ENCODE data around the gene EPHA3. TPM values are rescaled to one million over a fixed set of nuclear protein-coding genes. Genes with fewer than 3 reads are reported as not detected.

EPHA3 gene
- total RNA-seq, 1 donor: 10.9 TPM

DNA sequence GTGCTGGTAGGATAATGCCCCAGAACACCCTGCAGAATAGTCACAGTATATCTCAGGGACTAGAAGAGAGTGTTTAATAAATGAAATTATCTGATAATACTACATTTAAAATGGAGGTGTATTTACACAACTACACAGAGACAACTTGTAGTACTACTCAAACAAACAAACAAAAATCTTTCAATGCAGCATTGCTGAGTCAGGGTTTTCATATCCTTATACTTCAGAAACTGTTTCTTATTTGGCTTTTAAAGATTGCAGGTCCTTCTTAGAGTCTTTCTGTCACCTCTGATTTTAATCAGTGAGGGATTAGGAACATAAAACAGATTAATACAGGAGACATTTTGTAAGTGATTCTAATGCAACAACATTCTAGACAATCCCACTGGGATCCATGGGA, 57.4 kb downstream of the EPHA3 start:
- Histone ChIP-seq H3K27me3 (ENCODE audit: insufficient read depth, low read length) (no peaks in the 10 kb centered on the region), H4K20me1 (ENCODE audit: insufficient read depth, low read length) (no peaks in the 10 kb centered on the region), H3K27ac (ENCODE audit: low read depth, low read length) (no peak overlapping the region), H2AFZ (ENCODE audit: low read length) (no peak overlapping the region), H3K4me1 (ENCODE audit: insufficient read depth, low read length) (no peaks in the 10 kb centered on the region), H3K4me3 (ENCODE audit: insufficient read depth, low read length) (no peak overlapping the region), H3K4me2 (ENCODE audit: insufficient read depth, low read length) (no peak overlapping the region), H3K9me3 (ENCODE audit: low read depth, low read length) (no peaks in the 10 kb centered on the region), H3K36me3 (ENCODE audit: insufficient read depth, low read length) (no peaks in the 10 kb centered on the region), H3K79me2 (ENCODE audit: insufficient read depth, low read length) (no peaks in the 10 kb centered on the region)
- TF ChIP-seq, protein P1, sequence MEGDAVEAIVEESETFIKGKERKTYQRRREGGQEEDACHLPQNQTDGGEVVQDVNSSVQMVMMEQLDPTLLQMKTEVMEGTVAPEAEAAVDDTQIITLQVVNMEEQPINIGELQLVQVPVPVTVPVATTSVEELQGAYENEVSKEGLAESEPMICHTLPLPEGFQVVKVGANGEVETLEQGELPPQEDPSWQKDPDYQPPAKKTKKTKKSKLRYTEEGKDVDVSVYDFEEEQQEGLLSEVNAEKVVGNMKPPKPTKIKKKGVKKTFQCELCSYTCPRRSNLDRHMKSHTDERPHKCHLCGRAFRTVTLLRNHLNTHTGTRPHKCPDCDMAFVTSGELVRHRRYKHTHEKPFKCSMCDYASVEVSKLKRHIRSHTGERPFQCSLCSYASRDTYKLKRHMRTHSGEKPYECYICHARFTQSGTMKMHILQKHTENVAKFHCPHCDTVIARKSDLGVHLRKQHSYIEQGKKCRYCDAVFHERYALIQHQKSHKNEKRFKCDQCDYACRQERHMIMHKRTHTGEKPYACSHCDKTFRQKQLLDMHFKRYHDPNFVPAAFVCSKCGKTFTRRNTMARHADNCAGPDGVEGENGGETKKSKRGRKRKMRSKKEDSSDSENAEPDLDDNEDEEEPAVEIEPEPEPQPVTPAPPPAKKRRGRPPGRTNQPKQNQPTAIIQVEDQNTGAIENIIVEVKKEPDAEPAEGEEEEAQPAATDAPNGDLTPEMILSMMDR (IDR thresholded peaks at IDR 0.05; ENCODE audit: extremely low read depth, low read depth, low read length): no peak
- DNase-seq (ENCODE audit: insufficient read length, low spot score, missing footprints): no peak

DNA sequence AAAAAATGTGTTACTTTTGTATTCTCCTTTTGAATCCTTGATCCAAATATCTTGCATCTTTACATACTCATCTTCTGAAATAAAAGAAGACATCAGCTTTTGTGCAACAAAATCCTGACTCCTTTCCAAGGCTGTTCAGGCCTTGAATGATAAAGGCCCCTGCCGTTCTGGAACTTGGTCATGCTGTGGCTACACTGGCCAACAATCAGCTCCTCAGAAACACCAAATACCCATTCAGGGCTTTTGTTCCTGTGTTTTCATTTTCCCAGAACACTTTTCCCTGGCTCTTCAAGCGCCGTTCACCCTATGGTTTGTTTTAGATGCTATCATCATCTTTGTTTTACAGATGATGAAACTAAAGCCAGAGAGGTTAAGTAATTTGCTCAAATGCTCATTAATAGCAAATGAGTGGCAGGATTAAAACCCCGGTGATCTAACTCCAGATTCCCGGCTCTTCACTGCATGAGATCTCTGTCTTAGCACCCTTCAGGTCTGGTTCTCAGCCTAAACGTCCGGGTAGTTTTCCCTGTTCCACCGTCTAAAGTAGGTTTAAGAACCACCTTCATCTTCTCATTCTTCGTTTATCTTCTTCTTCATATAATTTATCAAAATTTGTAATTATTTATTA, 58.3 kb downstream of the EPHA3 start:
- H3K4me3 ChIP-seq (ENCODE audit: insufficient read depth, low read length): no peak overlapping the region
- DNase-seq (ENCODE audit: insufficient read length, low spot score, missing footprints): peak; percentile 35
- H3K9me3 ChIP-seq (ENCODE audit: low read depth, low read length): no peaks in the 10 kb centered on the region
- H2AFZ ChIP-seq (ENCODE audit: low read length): no peak overlapping the region
- TF ChIP-seq, protein P1 (IDR thresholded peaks at IDR 0.05; ENCODE audit: extremely low read depth, low read depth, low read length): no peak
- H3K79me2 ChIP-seq (ENCODE audit: insufficient read depth, low read length): no peaks in the 10 kb centered on the region
- H3K27ac ChIP-seq (ENCODE audit: low read depth, low read length): no peak overlapping the region
- no peaks in the 10 kb centered on the region for H4K20me1 ChIP-seq (ENCODE audit: insufficient read depth, low read length)
- H3K27me3 ChIP-seq (ENCODE audit: insufficient read depth, low read length): no peaks in the 10 kb centered on the region
- no peaks in the 10 kb centered on the region for H3K4me1 ChIP-seq (ENCODE audit: insufficient read depth, low read length)
- H3K36me3 ChIP-seq (ENCODE audit: insufficient read depth, low read length): no peaks in the 10 kb centered on the region
- H3K4me2 ChIP-seq (ENCODE audit: insufficient read depth, low read length): no peak overlapping the region

DNA sequence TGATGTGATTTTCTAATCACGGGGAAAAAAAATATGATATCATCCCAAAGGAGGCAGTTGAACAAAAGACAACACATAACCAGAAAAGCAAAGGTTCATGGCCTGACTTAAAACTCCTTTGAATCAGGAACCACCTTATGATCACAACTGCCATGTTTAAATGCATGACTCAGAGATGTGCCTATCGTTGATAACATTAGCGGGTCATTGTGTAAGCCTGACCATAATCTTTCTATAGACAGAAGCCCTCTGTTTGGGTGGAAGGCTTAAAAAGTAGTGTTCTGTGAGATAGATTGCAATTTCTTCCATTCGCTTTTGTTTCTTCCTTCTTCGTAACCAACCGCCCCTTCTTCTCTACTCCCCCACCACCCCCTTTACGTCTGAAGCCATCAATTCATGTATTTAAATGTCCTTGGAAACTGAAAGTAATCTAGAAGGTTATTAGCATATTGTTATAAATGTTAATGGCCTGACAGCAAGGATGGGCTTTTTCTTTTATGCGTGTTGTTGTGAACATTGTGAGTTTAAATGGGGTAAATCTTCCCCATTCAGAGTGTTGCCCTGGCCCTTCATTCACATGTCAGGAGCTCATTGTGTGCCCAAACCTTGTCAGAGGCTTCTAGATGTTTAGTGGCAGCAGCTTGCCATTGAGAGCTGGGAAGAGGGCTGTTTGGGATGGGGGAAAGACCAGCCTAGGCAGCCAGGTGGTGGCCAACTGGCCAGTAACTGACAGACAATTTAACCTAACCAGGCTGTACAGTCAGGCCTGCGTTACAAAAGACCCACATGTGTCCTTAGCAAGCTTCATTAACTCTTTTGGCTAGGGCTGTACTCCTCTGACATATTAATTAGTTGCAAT, 64.5 kb downstream of the EPHA3 start:
- Histone ChIP-seq H3K79me2 (ENCODE audit: insufficient read depth, low read length) (no peaks in the 10 kb centered on the region), H3K4me2 (ENCODE audit: insufficient read depth, low read length) (no peak overlapping the region)

More for the DNA sequence above, 64.5 kb downstream of the EPHA3 start:
- no peaks in the 10 kb centered on the region for H3K36me3 ChIP-seq (ENCODE audit: insufficient read depth, low read length)
- H2AFZ ChIP-seq (ENCODE audit: low read length): no peak overlapping the region
- no peak overlapping the region for H3K4me3 ChIP-seq (ENCODE audit: insufficient read depth, low read length)
- H3K4me1 ChIP-seq (ENCODE audit: insufficient read depth, low read length): no peaks in the 10 kb centered on the region
- H3K27ac ChIP-seq (ENCODE audit: low read depth, low read length): no peak overlapping the region
- no peaks in the 10 kb centered on the region for H3K9me3 ChIP-seq (ENCODE audit: low read depth, low read length)
- no peaks in the 10 kb centered on the region for H4K20me1 ChIP-seq (ENCODE audit: insufficient read depth, low read length)
- H3K27me3 ChIP-seq (ENCODE audit: insufficient read depth, low read length): no peaks in the 10 kb centered on the region
- TF ChIP-seq, protein P1 (IDR thresholded peaks at IDR 0.05; ENCODE audit: extremely low read depth, low read depth, low read length): no peak
- no peak for DNase-seq (ENCODE audit: insufficient read length, low spot score, missing footprints)

Data from osteoblast (primary cell).